ENCODE results near the gene ANKRD12.

GRCh38 chr18:9209279-9209678 lies 72.7 kb downstream of the ANKRD12 start:
- TF ChIP-seq, protein P1, sequence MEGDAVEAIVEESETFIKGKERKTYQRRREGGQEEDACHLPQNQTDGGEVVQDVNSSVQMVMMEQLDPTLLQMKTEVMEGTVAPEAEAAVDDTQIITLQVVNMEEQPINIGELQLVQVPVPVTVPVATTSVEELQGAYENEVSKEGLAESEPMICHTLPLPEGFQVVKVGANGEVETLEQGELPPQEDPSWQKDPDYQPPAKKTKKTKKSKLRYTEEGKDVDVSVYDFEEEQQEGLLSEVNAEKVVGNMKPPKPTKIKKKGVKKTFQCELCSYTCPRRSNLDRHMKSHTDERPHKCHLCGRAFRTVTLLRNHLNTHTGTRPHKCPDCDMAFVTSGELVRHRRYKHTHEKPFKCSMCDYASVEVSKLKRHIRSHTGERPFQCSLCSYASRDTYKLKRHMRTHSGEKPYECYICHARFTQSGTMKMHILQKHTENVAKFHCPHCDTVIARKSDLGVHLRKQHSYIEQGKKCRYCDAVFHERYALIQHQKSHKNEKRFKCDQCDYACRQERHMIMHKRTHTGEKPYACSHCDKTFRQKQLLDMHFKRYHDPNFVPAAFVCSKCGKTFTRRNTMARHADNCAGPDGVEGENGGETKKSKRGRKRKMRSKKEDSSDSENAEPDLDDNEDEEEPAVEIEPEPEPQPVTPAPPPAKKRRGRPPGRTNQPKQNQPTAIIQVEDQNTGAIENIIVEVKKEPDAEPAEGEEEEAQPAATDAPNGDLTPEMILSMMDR (IDR thresholded peaks at IDR 0.05): no peak
- TF ChIP-seq POLR2A (IDR thresholded peaks at IDR 0.05): no peak
- TF ChIP-seq EP300 (IDR thresholded peaks at IDR 0.05): no peak

Data from tibial nerve (tissue), 4 donors.